Osteoblast (primary cell): Measurements from ENCODE around the gene GLIPR1. TPM values are rescaled to one million over a fixed set of nuclear protein-coding genes. Genes with fewer than 3 reads are reported as not detected.

ENCODE experiments used
- DNase-seq: peaks from one replicate; pipeline ENCODE4 v3.0.0; 2011; ENCODE audit warnings: low spot score, mixed read lengths; ENCODE audit not compliant: insufficient read length; ENCODE audit errors: missing footprints
- H2AFZ ChIP-seq: 2 replicates; pipeline ENCODE4 v1.6.0; 2011; ENCODE audit warnings: mild to moderate bottlenecking, low read length
- H3K27ac ChIP-seq: 2 replicates; pipeline ENCODE4 v1.5.1; 2011; ENCODE audit warnings: mild to moderate bottlenecking, low read depth, low read length, moderate library complexity
- H3K27me3 ChIP-seq: 2 replicates; pipeline ENCODE4 v1.6.0; 2012; ENCODE audit warnings: mild to moderate bottlenecking, control low read depth, inconsistent platforms, low read length, moderate library complexity; ENCODE audit not compliant: insufficient read depth
- H3K36me3 ChIP-seq: 2 replicates; pipeline ENCODE4 v1.5.1; 2011; ENCODE audit warnings: mild to moderate bottlenecking, low read length, control low read depth, moderate library complexity; ENCODE audit not compliant: insufficient read depth
- H3K4me1 ChIP-seq: 2 replicates; pipeline ENCODE4 v1.5.1; 2011; ENCODE audit warnings: mild to moderate bottlenecking, low read length, control low read depth, moderate library complexity; ENCODE audit not compliant: insufficient read depth
- H3K4me2 ChIP-seq: 2 replicates; pipeline ENCODE4 v1.6.0; 2011; ENCODE audit warnings: mild to moderate bottlenecking, low read length; ENCODE audit not compliant: insufficient read depth
- H3K4me3 ChIP-seq: fragments of 200-600 bp; sonication (generic); 3 replicates; pipeline ENCODE4 v1.5.1; 2012; ENCODE audit warnings: mild to moderate bottlenecking, low read length, inconsistent platforms; ENCODE audit not compliant: insufficient read depth
- H3K79me2 ChIP-seq: 2 replicates; pipeline ENCODE4 v1.6.0; 2012; ENCODE audit warnings: mild to moderate bottlenecking, low read length, control low read depth, inconsistent platforms; ENCODE audit not compliant: insufficient read depth
- H3K9me3 ChIP-seq: 2 replicates; pipeline ENCODE4 v1.5.1; 2011; ENCODE audit warnings: low read depth, low read length, control low read depth
- H4K20me1 ChIP-seq: 2 replicates; pipeline ENCODE4 v1.6.0; 2012; ENCODE audit warnings: mild to moderate bottlenecking, low read length, control low read depth; ENCODE audit not compliant: insufficient read depth
- CTCF ChIP-seq: IDR thresholded peaks from 2 replicates; pipeline ENCODE4 v1.5.1; 2011; ENCODE audit warnings: mild to moderate bottlenecking, low read depth, low read length, moderate library complexity; ENCODE audit errors: extremely low read depth
- total RNA-seq: library from RNA; depleted of rRNA; stranded (reverse); fragments of >200 nt; gene quantifications from 2 replicates; pipeline ENCODE4 v1.2.3, GENCODE V29; 2012

Gene GLIPR1
- total RNA-seq, 1 donor = 83.2 TPM

GRCh38 chr12:75549989-75550388, 69.4 kb downstream of the GLIPR1 start:
- no peaks in the 10 kb centered on the region for H3K79me2 ChIP-seq
- H3K4me2 ChIP-seq = no peak overlapping the region
- H3K4me3 ChIP-seq = no peak overlapping the region
- no peaks in the 10 kb centered on the region for H3K36me3 ChIP-seq
- no peaks in the 10 kb centered on the region for H3K9me3 ChIP-seq
- no peak for DNase-seq
- no peak for TF ChIP-seq CTCF
- peaks cover 14% of the 10 kb centered on the region for H3K4me1 ChIP-seq
- H3K27ac ChIP-seq = no peak overlapping the region
- no peaks in the 10 kb centered on the region for H3K27me3 ChIP-seq
- no peak overlapping the region for H2AFZ ChIP-seq
- no peaks in the 10 kb centered on the region for H4K20me1 ChIP-seq

GRCh38 chr12:75550401-75551240, 70.1 kb downstream of the GLIPR1 start:
- TF ChIP-seq CTCF = no peak
- Histone ChIP-seq H2AFZ (no peak overlapping the region), H3K36me3 (no peaks in the 10 kb centered on the region), H3K9me3 (no peaks in the 10 kb centered on the region), H3K4me3 (no peak overlapping the region), H3K27me3 (no peaks in the 10 kb centered on the region), H3K4me2 (peak overlapping the region; percentile 3), H3K4me1 (peaks cover 14% of the 10 kb centered on the region), H4K20me1 (no peaks in the 10 kb centered on the region), H3K79me2 (no peaks in the 10 kb centered on the region), H3K27ac (no peak overlapping the region)
- DNase-seq = no peak

GRCh38 chr12:75551477-75551876, 70.9 kb downstream of the GLIPR1 start:
- Histone ChIP-seq H3K4me2 (no peak overlapping the region), H2AFZ (no peak overlapping the region), H3K9me3 (no peaks in the 10 kb centered on the region), H4K20me1 (no peaks in the 10 kb centered on the region), H3K4me3 (no peak overlapping the region), H3K79me2 (no peaks in the 10 kb centered on the region), H3K27me3 (no peaks in the 10 kb centered on the region), H3K27ac (no peak overlapping the region), H3K36me3 (no peaks in the 10 kb centered on the region), H3K4me1 (peaks cover 14% of the 10 kb centered on the region)
- DNase-seq = no peak
- TF ChIP-seq CTCF = no peak

- H3K27ac ChIP-seq = no peak overlapping the region
- no peak for DNase-seq
Observed at GRCh38 chr12:75553398-75553797, 72.8 kb downstream of the GLIPR1 start.

More at GRCh38 chr12:75553398-75553797, 72.8 kb downstream of the GLIPR1 start:
- Histone ChIP-seq H3K4me1 (peaks cover 14% of the 10 kb centered on the region), H3K4me3 (no peak overlapping the region), H3K4me2 (peak overlapping the region; percentile 66), H4K20me1 (no peaks in the 10 kb centered on the region), H3K79me2 (no peaks in the 10 kb centered on the region), H3K9me3 (no peaks in the 10 kb centered on the region), H3K27me3 (no peaks in the 10 kb centered on the region), H2AFZ (peak overlapping the region; percentile 44), H3K36me3 (no peaks in the 10 kb centered on the region)
- no peak for TF ChIP-seq CTCF

Other genes with a start within 250 kb of the GLIPR1 start
- 10.5 and 18.9 TPM in 2 replicates for gene CAPS2, start 150.4 kb upstream of the GLIPR1 start, total RNA-seq
- not detected in 2 replicates for gene GLIPR1L1, start 146.1 kb upstream of the GLIPR1 start, total RNA-seq
- 0.29 and 0.36 TPM in 2 replicates for gene GLIPR1L2, start 89.7 kb upstream of the GLIPR1 start, total RNA-seq
- gene KRR1, start 30.9 kb downstream of the GLIPR1 start, total RNA-seq = 37.4 and 45.6 TPM in 2 replicates